Upper lobe of left lung (tissue), 6 donors: Measurements from ENCODE around the gene CFAP73. TPM values are rescaled to one million over a fixed set of nuclear protein-coding genes. Genes with fewer than 3 reads are reported as not detected.
A peak's percentile ranks its signal among the peaks of the same experiment; 100 is the strongest.

Experiments used
- ATAC-seq, 2 donors: fragments of 200-7000 bp; cut with Tn5 transposase; one replicate each; pipeline ENCODE4 v1.9.1; 2022; ENCODE audit warnings: mild to moderate bottlenecking in 2 of 2, moderate library complexity in 2 of 2; ENCODE audit not compliant: low FRiP score in 2 of 2
- DNase-seq, 2 donors: peaks; one replicate each; pipeline ENCODE4 v3.0.0-alpha.2; 2019 to 2020
- H3K27ac ChIP-seq, 4 donors: fragments of 200-600 bp; sonication (generic); one replicate each; pipeline ENCODE4 v1.5.1; 2016 to 2019
- H3K27me3 ChIP-seq, 4 donors: fragments of 200-600 bp; sonication (generic); one replicate each; pipeline ENCODE4 v1.5.1; 2017 to 2019
- H3K36me3 ChIP-seq, 4 donors: fragments of 200-600 bp; sonication (generic); one replicate each; pipeline ENCODE4 v1.5.1; 2016 to 2019
- H3K4me1 ChIP-seq, 4 donors: fragments of 200-600 bp; sonication (generic); one replicate each; pipeline ENCODE4 v1.5.1; 2018 to 2019
- H3K4me3 ChIP-seq, 4 donors: fragments of 200-600 bp; sonication (generic); one replicate each; pipeline ENCODE4 v1.5.1; 2017 to 2019; ENCODE audit warnings: mild to moderate bottlenecking in 2 of 4, moderate library complexity in 1 of 4
- H3K9me3 ChIP-seq, 4 donors: fragments of 200-600 bp; sonication (generic); one replicate each; pipeline ENCODE4 v1.5.1; 2018 to 2019
- EP300 ChIP-seq, 4 donors: sonication (generic); formaldehyde crosslinking; IDR thresholded peaks; one replicate each; pipeline ENCODE4 v1.5.1; 2017; ENCODE audit warnings: antibody characterized with exemption in 4 of 4, control low read depth in 2 of 4
- POLR2A ChIP-seq, 4 donors: fragments of 450-650 bp; IDR thresholded peaks; one replicate each; pipeline ENCODE4 v1.5.1; 2016 to 2017; ENCODE audit warnings: antibody characterized with exemption in 4 of 4, mild to moderate bottlenecking in 2 of 4
- POLR2AphosphoS5 ChIP-seq, 2 donors: sonication (generic); formaldehyde crosslinking; IDR thresholded peaks; one replicate each; pipeline ENCODE4 v1.5.1; 2017; ENCODE audit warnings: antibody characterized with exemption in 2 of 2
- WGBS, 2 donors: methylation state at CpG; one replicate each; pipeline ENCODE4 v1.1.5; 2017 to 2018; 5-methylcytosine and 5-hydroxymethylcytosine counted together
- total RNA-seq, 6 donors: library from RNA; depleted of rRNA in 4 of 6; stranded (reverse); fragments of >200 nt in 4 of 6; gene quantifications; one replicate each; pipeline versions ENCODE4 v1.1.0 to v1.2.1, GENCODE V29; 2016 to 2021
- TF ChIP-seq, protein P1 (sequence below), 6 experiments: fragments of 450-650 bp in 4 of 6; fragments of 200-600 bp in 2 of 6; sonication (generic) in 2 of 6; IDR thresholded peaks; one replicate each; pipeline ENCODE4 v1.5.1; 2016 to 2019; ENCODE audit warnings: antibody characterized with exemption in 6 of 6
- donor health status: DM: no; HTN: no; CAD: no; lungs with moderate emphysema.
- donor health status: DM: no; HTN: yes; CAD: no; lungs with severe emphysema.

CFAP73 gene
- total RNA-seq, 6 donors from 2014 or later: 0.97 to 34.1 (median 15.4) TPM

DNA sequence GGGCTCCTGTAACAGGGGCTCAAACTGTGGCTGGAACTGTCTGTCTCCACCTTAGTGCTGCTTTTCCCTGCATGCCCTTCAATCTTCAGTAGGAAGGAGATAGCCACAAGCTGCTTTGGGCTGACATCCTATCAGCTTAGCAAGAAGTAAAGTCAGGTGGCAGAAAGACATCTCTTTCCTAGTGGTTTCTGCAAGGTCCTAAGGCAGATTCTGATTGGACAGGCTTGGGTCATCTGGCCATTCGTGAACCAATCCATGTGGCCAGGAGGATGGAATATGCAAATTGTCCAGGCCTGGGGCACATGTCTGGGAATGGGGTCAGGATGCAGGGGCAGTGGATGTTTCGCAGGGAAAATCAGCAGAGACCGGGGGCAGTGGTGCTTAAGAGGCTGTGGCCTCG, 41.2 kb downstream of the CFAP73 start:
- Histone ChIP-seq H3K9me3 (no peaks in the 10 kb centered on the region), H3K4me1 (peaks cover 18 to 30% (median 23%) of the 10 kb centered on the region in 4 donors), H3K27ac (no peak overlapping the region), H3K27me3 (no peaks in the 10 kb centered on the region), H3K4me3 (no peak overlapping the region), H3K36me3 (peaks cover 2 to 20% (median 14%) of the 10 kb centered on the region in 4 donors)
- TF ChIP-seq EP300 (IDR thresholded peaks at IDR 0.05): no peak
- no peak for TF ChIP-seq POLR2A (IDR thresholded peaks at IDR 0.05)
- TF ChIP-seq, protein P1, sequence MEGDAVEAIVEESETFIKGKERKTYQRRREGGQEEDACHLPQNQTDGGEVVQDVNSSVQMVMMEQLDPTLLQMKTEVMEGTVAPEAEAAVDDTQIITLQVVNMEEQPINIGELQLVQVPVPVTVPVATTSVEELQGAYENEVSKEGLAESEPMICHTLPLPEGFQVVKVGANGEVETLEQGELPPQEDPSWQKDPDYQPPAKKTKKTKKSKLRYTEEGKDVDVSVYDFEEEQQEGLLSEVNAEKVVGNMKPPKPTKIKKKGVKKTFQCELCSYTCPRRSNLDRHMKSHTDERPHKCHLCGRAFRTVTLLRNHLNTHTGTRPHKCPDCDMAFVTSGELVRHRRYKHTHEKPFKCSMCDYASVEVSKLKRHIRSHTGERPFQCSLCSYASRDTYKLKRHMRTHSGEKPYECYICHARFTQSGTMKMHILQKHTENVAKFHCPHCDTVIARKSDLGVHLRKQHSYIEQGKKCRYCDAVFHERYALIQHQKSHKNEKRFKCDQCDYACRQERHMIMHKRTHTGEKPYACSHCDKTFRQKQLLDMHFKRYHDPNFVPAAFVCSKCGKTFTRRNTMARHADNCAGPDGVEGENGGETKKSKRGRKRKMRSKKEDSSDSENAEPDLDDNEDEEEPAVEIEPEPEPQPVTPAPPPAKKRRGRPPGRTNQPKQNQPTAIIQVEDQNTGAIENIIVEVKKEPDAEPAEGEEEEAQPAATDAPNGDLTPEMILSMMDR (IDR thresholded peaks at IDR 0.05): no peak
- no peak for TF ChIP-seq POLR2AphosphoS5 (IDR thresholded peaks at IDR 0.05)
- ATAC-seq: no peak
- no peak for DNase-seq
- WGBS, 2 donors: 96 to 99% methylated on average over 4 of the region's 4 CpGs

DNA sequence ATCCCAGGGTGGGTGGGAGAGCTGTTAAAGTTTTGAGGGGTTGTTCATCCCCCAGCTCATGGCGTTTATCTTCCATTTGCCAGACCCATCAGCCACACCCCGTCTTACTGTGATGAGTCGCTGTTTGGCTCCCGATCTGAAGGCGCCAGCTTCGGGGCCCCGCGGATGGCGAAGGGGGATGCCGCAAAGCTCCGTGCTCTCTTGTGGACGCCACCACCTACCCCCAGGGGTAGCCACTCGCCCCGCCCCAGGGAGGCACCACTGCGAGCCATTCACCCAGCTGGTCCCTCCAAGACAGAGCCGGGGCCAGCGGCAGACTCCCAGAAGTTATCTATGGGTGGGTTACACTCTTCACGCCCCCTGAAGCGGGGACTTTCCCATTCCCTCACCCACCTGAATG, 41.7 kb downstream of the CFAP73 start:
- Histone ChIP-seq H3K4me1 (peaks cover 13 to 25% (median 21%) of the 10 kb centered on the region in 4 donors), H3K4me3 (no peak overlapping the region), H3K36me3 (peaks cover 2 to 20% (median 14%) of the 10 kb centered on the region in 4 donors), H3K27ac (no peak overlapping the region), H3K9me3 (no peaks in the 10 kb centered on the region), H3K27me3 (no peaks in the 10 kb centered on the region)
- DNase-seq: peak in 1 of 2 donors; percentile 70
- ATAC-seq: no peak
- TF ChIP-seq POLR2A (IDR thresholded peaks at IDR 0.05): no peak
- TF ChIP-seq POLR2AphosphoS5 (IDR thresholded peaks at IDR 0.05): no peak
- TF ChIP-seq EP300 (IDR thresholded peaks at IDR 0.05): no peak
- WGBS, 2 donors: 95 to 100% methylated on average over 5 to 19 of the region's 19 CpGs

DNA sequence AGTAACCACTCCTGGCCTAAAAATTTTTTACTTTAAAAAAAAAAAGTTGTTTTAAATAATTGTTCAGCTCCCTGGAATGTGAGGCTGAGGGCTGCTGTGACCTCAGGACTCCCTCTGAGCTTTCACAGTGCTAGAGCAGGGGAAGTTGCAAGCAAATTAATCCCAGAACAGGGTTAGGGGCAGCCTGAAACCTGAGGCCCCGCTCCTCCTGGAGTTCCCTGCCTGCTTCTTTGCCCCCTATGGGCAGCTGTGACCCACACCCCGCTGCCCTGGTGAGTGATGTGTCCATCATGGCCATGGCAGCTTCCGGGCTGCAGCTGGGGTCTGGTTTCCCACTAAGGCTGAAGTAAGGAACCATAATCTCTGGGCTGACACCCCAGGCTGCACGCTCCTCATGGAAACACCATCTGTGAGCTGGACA, 45.5 kb downstream of the CFAP73 start:
- H3K27me3 ChIP-seq: no peaks in the 10 kb centered on the region
- TF ChIP-seq, protein P1 (IDR thresholded peaks at IDR 0.05): no peak
- 67 to 94% methylated on average over 1 to 4 of the region's 4 CpGs for WGBS, 2 donors
- no peak overlapping the region for H3K4me3 ChIP-seq
- peaks cover 7 to 11% (median 10%) of the 10 kb centered on the region in 4 donors for H3K4me1 ChIP-seq
- H3K9me3 ChIP-seq: no peaks in the 10 kb centered on the region
- DNase-seq (no peak), ATAC-seq (no peak)
- no peak overlapping the region for H3K27ac ChIP-seq
- peaks cover 2 to 20% (median 14%) of the 10 kb centered on the region in 4 donors for H3K36me3 ChIP-seq

DNA sequence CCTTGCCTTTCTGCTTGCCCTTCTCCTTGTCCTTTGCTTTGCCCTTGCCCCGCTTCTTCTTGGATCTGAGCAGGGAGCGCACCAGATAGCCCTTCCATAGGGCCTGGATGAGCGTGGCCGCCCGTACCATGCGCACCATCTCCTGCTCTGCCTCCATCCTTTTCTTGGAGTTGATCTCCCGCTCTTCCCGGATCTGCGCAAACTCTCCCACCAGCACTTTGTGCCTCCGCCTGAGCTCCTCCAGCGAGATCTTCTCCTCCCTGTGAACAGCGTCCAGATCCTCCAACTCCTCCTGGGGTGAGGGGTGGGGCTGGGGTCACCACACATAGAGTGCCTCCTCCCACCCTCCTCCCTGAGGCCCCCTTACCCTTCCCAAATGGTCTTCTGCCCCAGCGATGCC, 46.1 kb downstream of the CFAP73 start:
- DNase-seq: no peak
- Histone ChIP-seq H3K9me3 (no peaks in the 10 kb centered on the region), H3K27me3 (no peaks in the 10 kb centered on the region), H3K4me3 (no peak overlapping the region), H3K4me1 (peaks cover 9 to 12% (median 10%) of the 10 kb centered on the region in 4 donors), H3K27ac (no peak overlapping the region), H3K36me3 (peaks cover 2 to 20% (median 14%) of the 10 kb centered on the region in 4 donors)
- no peak for ATAC-seq
- WGBS, 2 donors: 97 to 98% methylated on average over 12 to 13 of the region's 13 CpGs
- TF ChIP-seq EP300 (IDR thresholded peaks at IDR 0.05) (no peak), POLR2A (IDR thresholded peaks at IDR 0.05) (no peak)

DNA sequence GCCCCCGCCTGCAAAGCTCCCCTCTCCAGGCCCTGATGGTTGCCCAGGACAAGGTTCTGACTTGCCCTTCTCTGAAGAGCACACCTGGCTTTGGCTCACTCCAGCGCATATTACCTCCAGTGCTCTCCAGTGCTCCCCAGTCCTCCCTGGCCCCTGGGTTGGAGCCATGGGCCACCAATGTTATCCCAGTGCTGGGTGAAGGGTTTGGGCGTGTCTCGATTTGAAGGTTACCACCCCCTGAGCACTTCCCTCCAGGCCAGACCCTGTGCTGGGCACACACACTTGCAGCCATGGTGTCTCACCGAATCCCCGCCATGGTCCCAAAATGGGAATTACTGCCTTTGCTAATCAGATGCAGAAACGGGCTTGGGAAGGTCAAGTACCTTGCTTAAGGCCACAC, 47.1 kb downstream of the CFAP73 start:
- DNase-seq: no peak
- no peak overlapping the region for H3K4me3 ChIP-seq
- no peaks in the 10 kb centered on the region for H3K9me3 ChIP-seq
- whole genome bisulfite sequencing, 2 donors: 70 to 79% methylated on average over 3 to 7 of the region's 7 CpGs
- H3K4me1 ChIP-seq: peaks cover 9 to 13% (median 10%) of the 10 kb centered on the region in 4 donors
- H3K27me3 ChIP-seq: no peaks in the 10 kb centered on the region
- ATAC-seq: no peak
- TF ChIP-seq, protein P1 (IDR thresholded peaks at IDR 0.05): no peak
- TF ChIP-seq EP300 (IDR thresholded peaks at IDR 0.05): no peak
- no peak for TF ChIP-seq POLR2AphosphoS5 (IDR thresholded peaks at IDR 0.05)
- TF ChIP-seq POLR2A (IDR thresholded peaks at IDR 0.05): no peak
- H3K27ac ChIP-seq: no peak overlapping the region
- H3K36me3 ChIP-seq: peaks cover under 1 to 13% (median 7%) of the 10 kb centered on the region in 4 donors

DNA sequence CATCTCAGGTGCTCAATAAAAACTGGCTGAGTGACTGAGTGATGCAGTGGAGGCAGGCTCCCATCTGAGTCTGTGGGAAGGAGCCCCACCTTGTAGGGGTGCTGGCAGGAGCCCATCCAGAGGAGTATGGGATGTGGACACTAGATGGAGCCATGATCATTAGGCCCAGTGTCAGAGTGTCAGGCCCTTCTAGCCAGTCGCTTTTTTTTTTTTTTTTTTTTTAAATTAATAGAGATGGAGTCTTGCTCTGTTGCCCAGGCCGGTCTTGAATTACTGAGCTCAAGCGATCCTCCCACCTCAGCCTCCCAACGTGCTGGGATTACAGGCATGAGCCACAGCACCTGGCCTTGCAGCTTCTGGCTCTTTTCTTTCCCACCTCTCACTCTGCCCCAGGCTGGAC, 47.5 kb downstream of the CFAP73 start:
- peak in 1 of 2 donors; percentile 64 for DNase-seq
- peaks cover 9 to 13% (median 10%) of the 10 kb centered on the region in 4 donors for H3K4me1 ChIP-seq
- WGBS, 2 donors: 13 to 15% methylated on average over 4 of the region's 4 CpGs
- H3K36me3 ChIP-seq: peaks cover 0 to 9% (median 3%) of the 10 kb centered on the region in 4 donors
- H3K9me3 ChIP-seq: no peaks in the 10 kb centered on the region
- H3K4me3 ChIP-seq: no peak overlapping the region
- no peaks in the 10 kb centered on the region for H3K27me3 ChIP-seq
- TF ChIP-seq, protein P1 (IDR thresholded peaks at IDR 0.05): peak; percentile 40 to 62 (median 52)
- no peak for TF ChIP-seq POLR2A (IDR thresholded peaks at IDR 0.05)
- H3K27ac ChIP-seq: no peak overlapping the region
- ATAC-seq: peak; percentile 88 to 94
